Tibial artery (tissue), 4 donors: Measurements from ENCODE around the gene S1PR3.

Experiments used
- DNase-seq, 2 donors: peaks; one replicate each; pipeline ENCODE4 v3.0.0-alpha.2; 2019
- H3K27ac ChIP-seq, 2 donors: fragments of 200-600 bp; sonication (generic) in 1 of 2; 1 replicate in 1 of 2; 2 replicates in 1 of 2; pipeline ENCODE4 v1.5.1; 2018 to 2019; ENCODE audit warnings: mild to moderate bottlenecking in 1 of 2
- H3K27me3 ChIP-seq, 2 donors: fragments of 200-600 bp; sonication (generic) in 1 of 2; one replicate each; pipeline versions ENCODE4 v1.5.1 to v1.6.0; 2016 to 2019
- H3K36me3 ChIP-seq, 3 donors: fragments of 200-600 bp; sonication (generic) in 2 of 3; one replicate each; pipeline ENCODE4 v1.5.1; 2016 to 2019; ENCODE audit warnings: mild to moderate bottlenecking in 2 of 3
- H3K4me1 ChIP-seq, 4 donors: fragments of 200-600 bp; sonication (generic) in 2 of 4; 1 replicate in 3 of 4; 2 replicates in 1 of 4; pipeline ENCODE4 v1.5.1; 2016 to 2019
- H3K4me3 ChIP-seq, 2 donors: fragments of 200-600 bp; sonication (generic) in 1 of 2; 1 replicate in 1 of 2; 2 replicates in 1 of 2; pipeline ENCODE4 v1.5.1; 2018 to 2019; ENCODE audit warnings: mild to moderate bottlenecking in 2 of 2
- H3K9me3 ChIP-seq, 3 donors: fragments of 200-600 bp; sonication (generic) in 1 of 3; one replicate each; pipeline ENCODE4 v1.5.1; 2016 to 2019
- CTCF ChIP-seq, 2 experiments: fragments of 200-600 bp in 1 of 2; fragments of 450-650 bp in 1 of 2; IDR thresholded peaks; one replicate each; pipeline ENCODE4 v1.5.1; 2017 to 2019; ENCODE audit warnings: antibody characterized with exemption in 2 of 2, mild to moderate bottlenecking in 1 of 2, moderate library complexity in 1 of 2
- intact Hi-C: fragments of 100-400 bp; cut with DNase I; formaldehyde crosslinking; loops from one replicate; pipeline ENCODE4 v1.15.0; 2023; ENCODE audit warnings: low total_unique reads

Gene S1PR3

DNA sequence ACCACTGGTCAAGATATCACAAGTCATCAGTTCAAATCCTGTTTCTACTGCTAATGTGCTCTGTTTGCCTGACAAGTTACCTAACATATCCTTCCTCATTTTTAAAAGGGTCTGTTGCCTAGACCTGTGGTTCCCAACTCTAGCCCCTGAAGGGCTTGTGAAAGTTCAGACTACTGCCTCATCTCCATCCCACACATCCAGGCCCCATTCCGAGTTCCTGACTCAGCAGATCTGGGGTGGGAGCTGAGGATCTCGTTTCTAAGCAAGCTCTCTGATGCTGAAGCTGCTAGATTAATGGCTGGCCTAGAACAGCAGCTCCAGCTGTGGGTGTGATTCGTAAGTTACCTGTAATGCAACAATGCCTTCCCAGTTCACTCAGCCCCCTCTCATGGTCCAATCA, 32.5 kb downstream of the S1PR3 start:
- Histone ChIP-seq H3K4me1 (peaks cover 0 to 26% (median 11%) of the 10 kb centered on the region in 4 donors), H3K36me3 (no peaks in the 10 kb centered on the region), H3K27me3 (no peaks in the 10 kb centered on the region), H3K9me3 (no peaks in the 10 kb centered on the region), H3K27ac (peak overlapping the region; percentile 11 to 35), H3K4me3 (no peak overlapping the region)
- DNase-seq: no peak
- TF ChIP-seq CTCF (IDR thresholded peaks at IDR 0.05): no peak
- intact Hi-C loops: no loop called here

DNA sequence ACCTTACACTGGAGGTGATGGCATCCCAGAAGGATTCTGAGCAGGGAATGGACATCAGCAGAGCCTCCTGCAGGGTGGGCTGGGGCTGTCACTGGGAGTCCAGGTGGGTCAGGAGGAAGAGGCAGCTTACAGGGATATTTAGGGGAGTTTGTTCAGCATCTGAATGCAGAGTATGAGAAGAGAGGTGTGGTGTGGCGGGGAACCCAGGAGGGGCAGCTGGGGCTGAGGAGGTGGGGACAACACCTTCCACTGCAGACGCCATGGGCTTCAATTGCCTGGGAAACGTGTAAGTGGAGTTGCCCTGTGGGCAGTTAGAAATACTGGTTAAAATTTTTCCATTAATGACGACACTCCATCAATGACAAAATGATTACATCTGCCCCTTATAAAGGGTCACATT, 33.5 kb downstream of the S1PR3 start:
- H3K27me3 ChIP-seq: no peaks in the 10 kb centered on the region
- peaks cover 0 to 26% (median 11%) of the 10 kb centered on the region in 4 donors for H3K4me1 ChIP-seq
- TF ChIP-seq CTCF (IDR thresholded peaks at IDR 0.05): no peak
- peak in 1 of 2 donors; percentile 46 for DNase-seq
- no peak overlapping the region for H3K4me3 ChIP-seq
- H3K9me3 ChIP-seq: peaks cover 0 to 6% (median 0%) of the 10 kb centered on the region in 3 donors
- peaks cover 0 to 1% (median 0%) of the 10 kb centered on the region in 3 donors for H3K36me3 ChIP-seq
- H3K27ac ChIP-seq: no peak overlapping the region
- intact Hi-C loops: no loop called here

- intact Hi-C loops: no loop called here
- Histone ChIP-seq H3K27ac (no peak overlapping the region), H3K4me1 (peaks cover 0 to 26% (median 10%) of the 10 kb centered on the region in 4 donors), H3K27me3 (no peaks in the 10 kb centered on the region), H3K9me3 (peaks cover 4 to 14% (median 6%) of the 10 kb centered on the region in 3 donors), H3K36me3 (peaks cover 0 to 3% (median 0%) of the 10 kb centered on the region in 3 donors), H3K4me3 (no peak overlapping the region)
- no peak for DNase-seq
- no peak for TF ChIP-seq CTCF (IDR thresholded peaks at IDR 0.05)
Observed at GRCh38 chr9:89025553-89025952, 34.3 kb downstream of the S1PR3 start.

DNA sequence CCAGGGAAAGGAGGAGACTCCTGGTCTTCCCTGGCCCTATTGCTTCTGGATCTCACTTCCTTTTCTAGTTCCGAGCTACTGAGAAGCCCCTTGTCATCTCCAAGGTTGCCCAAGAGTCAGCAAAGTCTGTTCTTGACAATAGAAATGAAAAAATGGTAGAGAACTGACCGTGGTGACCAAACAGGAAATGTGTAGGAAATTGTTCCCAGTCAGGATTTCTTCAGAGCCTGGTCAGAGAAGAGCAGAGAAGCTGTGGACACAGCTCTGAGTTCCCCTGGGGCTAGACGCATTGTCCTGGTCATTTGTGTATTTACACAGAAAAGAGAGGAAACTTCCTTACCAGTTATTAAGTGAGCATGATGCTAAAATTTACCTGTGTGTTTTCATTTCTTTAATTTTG, 35.6 kb downstream of the S1PR3 start:
- intact Hi-C loops: no loop called here
- Histone ChIP-seq H3K27ac (no peak overlapping the region), H3K9me3 (peaks cover 6 to 18% (median 7%) of the 10 kb centered on the region in 3 donors), H3K4me1 (peaks cover 0 to 19% (median 5%) of the 10 kb centered on the region in 4 donors), H3K27me3 (no peaks in the 10 kb centered on the region), H3K36me3 (peaks cover 0 to 3% (median 0%) of the 10 kb centered on the region in 3 donors), H3K4me3 (no peak overlapping the region)
- TF ChIP-seq CTCF (IDR thresholded peaks at IDR 0.05): no peak
- DNase-seq: no peak

GRCh38 chr9:89029788-89030187, 38.5 kb downstream of the S1PR3 start:
- Histone ChIP-seq H3K27me3 (no peaks in the 10 kb centered on the region), H3K36me3 (peaks cover 0 to 3% (median 0%) of the 10 kb centered on the region in 3 donors), H3K9me3 (peaks cover 6 to 18% (median 7%) of the 10 kb centered on the region in 3 donors), H3K27ac (no peak overlapping the region), H3K4me3 (no peak overlapping the region), H3K4me1 (peaks cover 0 to 2% (median 0%) of the 10 kb centered on the region in 4 donors)
- no peak for DNase-seq
- no peak for TF ChIP-seq CTCF (IDR thresholded peaks at IDR 0.05)
- intact Hi-C loops: no loop called here

DNA sequence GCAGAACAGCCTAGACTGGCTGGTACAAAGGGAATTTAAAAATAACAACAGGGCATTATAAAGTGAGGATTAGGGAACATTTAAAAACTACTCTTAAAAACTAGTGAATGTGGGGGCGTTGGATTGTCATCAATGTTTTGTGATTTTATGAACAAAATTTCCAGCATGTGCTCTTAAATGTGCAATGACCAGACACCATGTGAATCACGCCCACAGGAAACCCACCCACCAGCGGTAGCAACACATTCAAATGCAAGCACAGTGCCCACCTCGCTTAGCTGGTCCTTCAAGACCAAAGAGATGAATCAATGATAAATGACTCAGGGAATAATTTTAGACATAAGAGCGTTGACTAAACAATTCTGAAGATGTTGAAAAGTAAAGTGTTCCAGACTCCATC, 40.9 kb downstream of the S1PR3 start:
- Histone ChIP-seq H3K27ac (no peak overlapping the region), H3K4me1 (no peaks in the 10 kb centered on the region), H3K4me3 (no peak overlapping the region), H3K36me3 (peaks cover 0 to 3% (median 0%) of the 10 kb centered on the region in 3 donors), H3K27me3 (no peaks in the 10 kb centered on the region), H3K9me3 (peaks cover 6 to 18% (median 7%) of the 10 kb centered on the region in 3 donors)
- intact Hi-C loops: no loop called here
- TF ChIP-seq CTCF (IDR thresholded peaks at IDR 0.05): no peak
- no peak for DNase-seq
